ENCODE data around the gene OSBP2.
A peak's percentile ranks its signal among the peaks of the same experiment; 100 is the strongest.

Gene OSBP2

GRCh38 chr22:30806391-30806861 lies 111.8 kb downstream of the OSBP2 start:
- Histone ChIP-seq H3K9ac (ENCODE audit: insufficient read length) (no peak overlapping the region), H3K36me3 (ENCODE audit: insufficient read depth, low read length) (no peaks in the 10 kb centered on the region), H3K27ac (no peak overlapping the region), H3K9me3 (ENCODE audit: low read depth, low read length) (no peaks in the 10 kb centered on the region), H3K4me3 (no peak overlapping the region)
- TF ChIP-seq FOXP2 (optimal IDR thresholded peaks at IDR 0.05; ENCODE audit: control extremely low read depth, extremely low read length, insufficient read depth) (no peak), EZH2 (IDR thresholded peaks at IDR 0.05) (no peak), POLR2AphosphoS5 (IDR thresholded peaks at IDR 0.05; ENCODE audit: borderline replicate concordance, low read depth, low read length) (no peak)
- DNase-seq (ENCODE audit: low read depth, low spot score): no peak

DNA sequence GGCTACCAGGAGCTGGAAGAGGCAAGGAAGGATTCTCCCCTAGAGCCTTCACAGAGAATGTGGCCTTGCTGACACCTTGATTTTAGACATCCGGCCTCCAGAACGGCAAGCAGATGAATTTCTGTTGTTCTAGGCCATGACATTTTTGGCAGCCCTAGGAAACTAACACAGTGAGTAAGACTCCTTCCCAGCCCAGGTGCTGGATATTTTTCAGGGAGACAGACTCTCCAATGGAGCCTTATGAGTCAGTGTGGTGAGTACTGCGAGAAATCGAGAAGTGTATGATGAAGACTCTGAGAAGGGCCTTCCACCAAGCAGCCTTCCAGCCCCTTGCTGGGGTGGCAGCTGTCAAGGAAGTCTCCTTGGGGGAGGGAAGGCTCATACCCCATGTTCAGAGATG lies 114.4 kb downstream of the OSBP2 start:
- no peak for DNase-seq (ENCODE audit: low read depth, low spot score)
- Histone ChIP-seq H3K4me3 (no peak overlapping the region), H3K36me3 (ENCODE audit: insufficient read depth, low read length) (no peaks in the 10 kb centered on the region), H3K9ac (ENCODE audit: insufficient read length) (no peak overlapping the region), H3K9me3 (ENCODE audit: low read depth, low read length) (no peaks in the 10 kb centered on the region), H3K27ac (no peak overlapping the region)
- no peak for TF ChIP-seq EZH2 (IDR thresholded peaks at IDR 0.05)
- no peak for TF ChIP-seq POLR2AphosphoS5 (IDR thresholded peaks at IDR 0.05; ENCODE audit: borderline replicate concordance, low read depth, low read length)
- no peak for TF ChIP-seq FOXP2 (optimal IDR thresholded peaks at IDR 0.05; ENCODE audit: control extremely low read depth, extremely low read length, insufficient read depth)

DNA sequence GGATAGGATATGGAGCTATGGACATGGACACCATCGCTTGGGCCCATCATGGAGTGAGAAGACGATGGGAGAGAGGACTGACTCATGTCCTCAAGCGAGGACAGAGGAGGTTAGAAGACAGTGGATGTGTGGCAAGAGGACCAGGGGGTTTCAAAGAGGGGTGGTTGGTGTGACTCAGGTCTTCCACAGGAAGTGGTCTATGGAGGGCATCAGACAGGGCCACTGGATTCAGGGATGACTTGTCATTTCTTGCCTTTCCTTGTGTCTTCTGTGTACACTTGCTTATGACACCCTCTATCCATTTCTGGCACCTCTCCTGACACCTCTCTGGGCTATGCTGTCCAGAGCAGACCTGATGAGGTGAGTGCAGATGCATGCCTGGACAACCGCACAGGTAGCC lies 115.4 kb downstream of the OSBP2 start:
- no peak overlapping the region for H3K4me3 ChIP-seq
- H3K27ac ChIP-seq: no peak overlapping the region
- no peaks in the 10 kb centered on the region for H3K36me3 ChIP-seq (ENCODE audit: insufficient read depth, low read length)
- TF ChIP-seq FOXP2 (optimal IDR thresholded peaks at IDR 0.05; ENCODE audit: control extremely low read depth, extremely low read length, insufficient read depth) (no peak), POLR2AphosphoS5 (IDR thresholded peaks at IDR 0.05; ENCODE audit: borderline replicate concordance, low read depth, low read length) (no peak), EZH2 (IDR thresholded peaks at IDR 0.05) (no peak)
- H3K9ac ChIP-seq (ENCODE audit: insufficient read length): no peak overlapping the region
- H3K9me3 ChIP-seq (ENCODE audit: low read depth, low read length): no peaks in the 10 kb centered on the region
- DNase-seq (ENCODE audit: low read depth, low spot score): no peak

- no peak for DNase-seq (ENCODE audit: low read depth, low spot score)
- Histone ChIP-seq H3K4me3 (no peak overlapping the region), H3K9ac (ENCODE audit: insufficient read length) (no peak overlapping the region), H3K36me3 (ENCODE audit: insufficient read depth, low read length) (no peaks in the 10 kb centered on the region), H3K9me3 (ENCODE audit: low read depth, low read length) (no peaks in the 10 kb centered on the region), H3K27ac (no peak overlapping the region)
- no peak for TF ChIP-seq FOXP2 (optimal IDR thresholded peaks at IDR 0.05; ENCODE audit: control extremely low read depth, extremely low read length, insufficient read depth)
- no peak for TF ChIP-seq EZH2 (IDR thresholded peaks at IDR 0.05)
- no peak for TF ChIP-seq POLR2AphosphoS5 (IDR thresholded peaks at IDR 0.05; ENCODE audit: borderline replicate concordance, low read depth, low read length)
Measured at GRCh38 chr22:30813936-30814335, 119.3 kb downstream of the OSBP2 start.

- DNase-seq (ENCODE audit: low read depth, low spot score): no peak
- no peak overlapping the region for H3K9ac ChIP-seq (ENCODE audit: insufficient read length)
- H3K27ac ChIP-seq: no peak overlapping the region
- H3K9me3 ChIP-seq (ENCODE audit: low read depth, low read length): no peaks in the 10 kb centered on the region
- H3K4me3 ChIP-seq: no peak overlapping the region
- no peaks in the 10 kb centered on the region for H3K36me3 ChIP-seq (ENCODE audit: insufficient read depth, low read length)
- TF ChIP-seq FOXP2 (optimal IDR thresholded peaks at IDR 0.05; ENCODE audit: control extremely low read depth, extremely low read length, insufficient read depth) (no peak), EZH2 (IDR thresholded peaks at IDR 0.05) (no peak)
Measured at GRCh38 chr22:30816413-30816812, 121.7 kb downstream of the OSBP2 start.

DNA sequence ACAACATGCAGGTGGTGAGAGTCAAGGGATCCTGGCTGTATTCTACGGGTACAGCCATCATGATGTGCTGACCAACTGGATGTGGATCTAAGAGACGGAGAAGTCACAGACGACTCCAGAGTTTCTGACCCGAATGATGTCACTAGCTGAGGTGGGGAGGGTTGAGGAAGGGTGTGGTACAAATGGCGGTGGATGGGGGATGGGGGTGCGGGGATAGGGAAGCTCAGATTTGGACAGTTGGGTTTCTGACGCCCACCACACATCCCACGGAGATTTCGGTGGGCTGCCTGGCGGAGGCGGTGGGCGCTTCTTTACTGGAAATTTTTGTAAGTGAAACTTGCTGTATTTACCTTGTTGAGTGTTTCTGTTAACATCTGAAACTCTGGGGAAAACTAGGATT lies 126.7 kb downstream of the OSBP2 start:
- no peak overlapping the region for H3K9ac ChIP-seq (ENCODE audit: insufficient read length)
- H3K36me3 ChIP-seq (ENCODE audit: insufficient read depth, low read length): no peaks in the 10 kb centered on the region
- H3K27ac ChIP-seq: no peak overlapping the region
- no peak for DNase-seq (ENCODE audit: low read depth, low spot score)
- H3K9me3 ChIP-seq (ENCODE audit: low read depth, low read length): no peaks in the 10 kb centered on the region
- TF ChIP-seq FOXP2 (optimal IDR thresholded peaks at IDR 0.05; ENCODE audit: control extremely low read depth, extremely low read length, insufficient read depth) (no peak), POLR2AphosphoS5 (IDR thresholded peaks at IDR 0.05; ENCODE audit: borderline replicate concordance, low read depth, low read length) (no peak), EZH2 (IDR thresholded peaks at IDR 0.05) (no peak)
- H3K4me3 ChIP-seq: no peak overlapping the region

- no peak for TF ChIP-seq POLR2AphosphoS5 (IDR thresholded peaks at IDR 0.05; ENCODE audit: borderline replicate concordance, low read depth, low read length)
- TF ChIP-seq EZH2 (IDR thresholded peaks at IDR 0.05): no peak
- no peak for TF ChIP-seq FOXP2 (optimal IDR thresholded peaks at IDR 0.05; ENCODE audit: control extremely low read depth, extremely low read length, insufficient read depth)
- Histone ChIP-seq H3K27ac (no peak overlapping the region), H3K4me3 (no peak overlapping the region), H3K9ac (ENCODE audit: insufficient read length) (no peak overlapping the region), H3K36me3 (ENCODE audit: insufficient read depth, low read length) (no peaks in the 10 kb centered on the region), H3K9me3 (ENCODE audit: low read depth, low read length) (no peaks in the 10 kb centered on the region)
- DNase-seq (ENCODE audit: low read depth, low spot score): no peak
Measured at GRCh38 chr22:30821863-30822215, 127.2 kb downstream of the OSBP2 start.

DNA sequence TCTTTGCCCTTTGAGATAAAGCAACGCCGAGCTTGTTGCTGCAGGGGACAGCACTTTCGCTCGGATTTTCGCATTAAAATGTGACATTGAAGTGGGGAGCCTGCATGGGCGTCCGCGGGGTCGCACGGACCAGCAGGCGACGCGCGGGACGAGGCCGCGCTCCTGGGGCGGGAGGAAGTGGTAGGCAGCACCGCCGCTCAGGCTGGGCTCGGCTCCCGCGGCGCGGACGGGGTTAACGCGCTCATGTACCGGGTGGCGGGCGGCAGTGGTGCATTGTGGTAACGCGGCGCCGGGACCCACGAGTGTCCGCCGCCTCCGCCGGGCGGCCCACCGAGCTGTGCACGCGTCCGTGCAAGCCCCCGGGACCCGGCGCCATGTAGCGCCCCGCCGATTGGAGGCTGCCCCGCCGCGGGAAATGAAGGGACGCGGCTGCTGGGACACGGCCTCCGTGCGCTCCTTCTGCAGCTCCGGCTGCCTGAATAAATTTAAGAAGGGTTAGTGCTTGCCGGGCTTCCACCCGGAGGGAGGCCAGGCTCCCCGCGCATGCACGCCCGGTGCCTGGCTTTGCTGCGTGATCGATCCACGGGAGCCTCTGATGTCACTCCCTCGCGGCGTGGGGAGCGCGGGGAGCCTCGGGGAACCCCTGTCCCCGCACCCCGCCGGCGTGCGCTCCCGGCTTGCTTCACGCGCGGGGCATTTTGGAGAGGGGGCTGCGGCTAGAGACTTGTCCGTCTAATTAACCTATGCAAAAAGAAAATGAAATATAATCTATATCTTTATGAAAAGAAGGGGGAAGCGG lies 127.7 kb downstream of the OSBP2 start:
- no peak overlapping the region for H3K27ac ChIP-seq
- TF ChIP-seq POLR2AphosphoS5 (IDR thresholded peaks at IDR 0.05; ENCODE audit: borderline replicate concordance, low read depth, low read length) (no peak), FOXP2 (optimal IDR thresholded peaks at IDR 0.05; ENCODE audit: control extremely low read depth, extremely low read length, insufficient read depth) (no peak), EZH2 (IDR thresholded peaks at IDR 0.05) (peak; percentile 65)

DNA sequence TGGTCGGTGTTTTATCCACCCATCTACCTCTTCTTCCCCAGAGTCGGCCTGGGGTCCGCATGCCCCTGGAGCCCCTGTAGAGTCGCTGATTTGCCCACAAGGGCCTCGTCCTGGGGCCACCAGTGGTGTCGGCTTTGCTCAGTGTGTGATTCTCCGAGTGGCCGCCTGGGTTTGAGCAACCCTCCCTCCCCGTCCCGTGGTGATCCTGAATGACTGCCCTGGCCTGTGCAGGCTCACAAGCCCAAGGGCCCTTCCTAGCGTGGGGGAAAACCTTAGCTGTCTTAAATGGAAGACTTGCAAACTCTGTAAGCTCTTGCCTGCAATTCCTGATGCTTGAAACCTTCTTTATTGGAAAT lies 128.3 kb downstream of the OSBP2 start:
- no peaks in the 10 kb centered on the region for H3K9me3 ChIP-seq (ENCODE audit: low read depth, low read length)
- TF ChIP-seq POLR2AphosphoS5 (IDR thresholded peaks at IDR 0.05; ENCODE audit: borderline replicate concordance, low read depth, low read length) (no peak), FOXP2 (optimal IDR thresholded peaks at IDR 0.05; ENCODE audit: control extremely low read depth, extremely low read length, insufficient read depth) (no peak), EZH2 (IDR thresholded peaks at IDR 0.05) (no peak)
- no peak overlapping the region for H3K4me3 ChIP-seq
- H3K9ac ChIP-seq (ENCODE audit: insufficient read length): no peak overlapping the region
- H3K27ac ChIP-seq: no peak overlapping the region
- no peak for DNase-seq (ENCODE audit: low read depth, low spot score)
- no peaks in the 10 kb centered on the region for H3K36me3 ChIP-seq (ENCODE audit: insufficient read depth, low read length)

More for the DNA sequence above, 127.7 kb downstream of the OSBP2 start:
- Histone ChIP-seq H3K9me3 (ENCODE audit: low read depth, low read length) (no peaks in the 10 kb centered on the region), H3K4me3 (no peak overlapping the region), H3K9ac (ENCODE audit: insufficient read length) (no peak overlapping the region), H3K36me3 (ENCODE audit: insufficient read depth, low read length) (no peaks in the 10 kb centered on the region)
- no peak for DNase-seq (ENCODE audit: low read depth, low spot score)
